ENCODE measurements around the gene ALG13.
"Not testable (repeated sequence)": the region's sequence is repeated elsewhere in the genome, so short reads cannot be mapped to it uniquely, and the experiment has no call there.

The ALG13 gene

DNA sequence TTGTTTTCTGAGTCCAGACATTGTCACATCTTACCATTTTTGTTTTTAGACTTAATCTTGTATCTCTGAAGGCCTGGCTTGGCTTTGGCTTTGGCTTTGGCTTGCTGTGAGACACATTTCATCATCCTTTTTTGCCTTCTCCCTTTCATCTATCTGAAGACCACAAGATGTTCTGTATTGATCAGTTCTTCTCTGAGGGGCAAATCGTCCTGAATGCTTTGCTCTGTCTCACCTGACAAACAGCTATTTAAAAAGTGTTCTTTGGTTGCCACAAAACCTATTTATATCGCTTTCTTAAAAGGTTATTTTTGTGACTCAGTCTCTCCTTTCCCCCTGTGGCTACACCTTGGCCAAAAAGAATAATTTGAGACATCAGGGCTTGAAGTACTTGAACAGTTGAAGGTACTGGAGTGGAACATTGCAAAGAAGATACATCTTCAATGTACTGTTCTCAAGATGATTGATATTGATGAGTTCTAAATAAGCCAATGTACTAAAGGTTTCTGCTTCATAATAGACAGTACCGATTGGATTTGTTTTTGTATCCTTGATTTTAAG, 80.7 kb downstream of the ALG13 start:
- FAIRE-seq = no peak

DNA sequence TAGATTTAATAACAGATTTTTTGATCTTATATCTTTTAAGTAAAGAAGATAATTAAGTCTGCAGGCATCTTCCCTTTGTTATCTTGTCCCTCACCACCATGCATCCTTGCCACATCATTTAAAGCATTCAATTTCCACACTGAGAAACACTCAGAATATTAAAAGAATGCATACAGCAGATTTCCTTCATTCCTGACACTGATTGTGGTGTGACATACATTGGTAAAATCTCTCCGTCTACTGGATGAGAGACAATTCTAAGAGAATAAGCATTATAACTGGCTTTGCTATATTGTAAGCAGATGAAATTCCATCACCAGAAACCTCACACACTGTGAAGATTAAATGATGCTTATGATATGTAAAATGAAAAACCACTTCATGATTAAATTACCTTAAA, 97.6 kb downstream of the ALG13 start:
- FAIRE-seq = no peak

- FAIRE-seq = no peak
Measured at GRCh38 chrX:111779582-111779981, 98.6 kb downstream of the ALG13 start.

- FAIRE-seq = no peak
Measured at GRCh38 chrX:111784667-111785066, 103.7 kb downstream of the ALG13 start.

DNA sequence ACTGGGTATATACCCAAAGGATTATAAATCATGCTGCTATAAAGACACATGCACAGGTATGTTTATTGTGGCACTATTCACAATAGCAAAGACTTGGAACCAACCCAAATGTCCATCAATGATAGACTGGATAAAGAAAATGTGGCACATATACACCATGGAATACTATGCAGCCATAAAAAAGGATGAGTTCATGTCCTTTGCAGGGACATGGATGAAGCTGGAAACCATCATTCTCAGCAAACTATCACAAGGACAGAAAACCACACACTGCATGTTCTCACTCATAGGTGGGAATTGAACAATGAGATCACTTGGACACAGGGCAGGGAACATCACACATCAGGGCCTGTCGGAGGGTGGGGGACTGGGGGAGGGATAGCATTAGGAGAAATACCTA, 109.1 kb downstream of the ALG13 start:
- FAIRE-seq = not testable (repeated sequence)

Data from islet of Langerhans (tissue), 1 donor.